ENCODE results near the gene MPP7. TPM values are rescaled to one million over a fixed set of nuclear protein-coding genes. Genes with fewer than 3 reads are reported as not detected.

Gene MPP7
- total RNA-seq, 2 experiments from 2014 or later: 4.0 to 4.3 TPM

- Mint-ChIP-seq H3K4me3 (peak overlapping the region; percentile 34), H3K4me1 (peaks cover 22% of the 10 kb centered on the region), H3K36me3 (ENCODE audit: low read depth) (no peaks in the 10 kb centered on the region), H3K27me3 (peaks cover 30% of the 10 kb centered on the region), H3K9me3 (no peaks in the 10 kb centered on the region), H3K27ac (no peak overlapping the region)
- ChIA-PET POLR2A (interaction anchor here (0.9 to 3.6 kb wide), 6 partner anchors 10 to 78 kb away, joined by 4 to 38 read pairs (median 11); no protein-coding TSS in a partner anchor), CTCF (interaction anchor here (0.6 to 4.7 kb wide), 12 partner anchors 12 to 104 kb away, joined by 3 to 75 read pairs (median 6); no protein-coding TSS in a partner anchor)
- DNase-seq: no peak
Observed at GRCh38 chr10:28302012-28302637, 739 bp downstream of the MPP7 start.

GRCh38 chr10:28300027-28300426 lies 2.8 kb downstream of the MPP7 start:
- Mint-ChIP-seq H3K4me1 (peaks cover 22% of the 10 kb centered on the region), H3K27me3 (peaks cover 20% of the 10 kb centered on the region), H3K36me3 (ENCODE audit: low read depth) (no peaks in the 10 kb centered on the region), H3K27ac (no peak overlapping the region), H3K4me3 (no peak overlapping the region), H3K9me3 (no peaks in the 10 kb centered on the region)
- ChIA-PET POLR2A (no interaction called here), CTCF (interaction anchor here (1.4 to 4.6 kb wide), 4 partner anchors 14 to 94 kb away, joined by 3 to 35 read pairs (median 13); no protein-coding TSS in a partner anchor)
- no peak for DNase-seq

- no peaks in the 10 kb centered on the region for H3K9me3 Mint-ChIP-seq
- peaks cover 18% of the 10 kb centered on the region for H3K4me1 Mint-ChIP-seq
- ChIA-PET CTCF (interaction anchor here (0.6 to 2.5 kb wide), 5 partner anchors 48 to 95 kb away, joined by 3 to 14 read pairs (median 3); no protein-coding TSS in a partner anchor), POLR2A (interaction anchor here (1.3 kb wide), 1 partner anchor 69 kb away, joined by 3 read pairs; no protein-coding TSS in a partner anchor)
- H3K27me3 Mint-ChIP-seq: peaks cover 13% of the 10 kb centered on the region
- no peaks in the 10 kb centered on the region for H3K36me3 Mint-ChIP-seq (ENCODE audit: low read depth)
- H3K4me3 Mint-ChIP-seq: no peak overlapping the region
- DNase-seq: no peak
- no peak overlapping the region for H3K27ac Mint-ChIP-seq
Observed at GRCh38 chr10:28298951-28299350, 3.9 kb downstream of the MPP7 start.

- no peak overlapping the region for H3K4me3 Mint-ChIP-seq
Observed at GRCh38 chr10:28296023-28296422, 6.8 kb downstream of the MPP7 start.

GRCh38 chr10:28295336-28295735 lies 7.5 kb downstream of the MPP7 start:
- Mint-ChIP-seq H3K4me1 (peaks cover 7% of the 10 kb centered on the region), H3K4me3 (no peak overlapping the region), H3K27me3 (peaks cover 3% of the 10 kb centered on the region), H3K9me3 (no peaks in the 10 kb centered on the region), H3K36me3 (ENCODE audit: low read depth) (no peaks in the 10 kb centered on the region), H3K27ac (no peak overlapping the region)
- POLR2A ChIA-PET: interaction anchor here (1.6 kb wide), 1 partner anchor 40 kb away, joined by 4 read pairs; no protein-coding TSS in a partner anchor
- no peak for DNase-seq
- CTCF ChIA-PET: interaction anchor here (0.9 to 2.1 kb wide), 3 partner anchors 44 to 98 kb away, joined by 3 to 10 read pairs (median 5); no protein-coding TSS in a partner anchor

More at GRCh38 chr10:28296023-28296422, 6.8 kb downstream of the MPP7 start:
- Mint-ChIP-seq H3K27ac (no peak overlapping the region), H3K9me3 (no peaks in the 10 kb centered on the region), H3K36me3 (ENCODE audit: low read depth) (no peaks in the 10 kb centered on the region), H3K4me1 (peaks cover 7% of the 10 kb centered on the region), H3K27me3 (peaks cover 3% of the 10 kb centered on the region)
- DNase-seq: no peak
- CTCF ChIA-PET: interaction anchor here (0.9 to 2.1 kb wide), 3 partner anchors 45 to 98 kb away, joined by 3 to 10 read pairs (median 5); no protein-coding TSS in a partner anchor
- POLR2A ChIA-PET: interaction anchor here (1.6 kb wide), 1 partner anchor 39 kb away, joined by 4 read pairs; no protein-coding TSS in a partner anchor

GRCh38 chr10:28294809-28295208 lies 8.1 kb downstream of the MPP7 start:
- no peaks in the 10 kb centered on the region for H3K9me3 Mint-ChIP-seq
- peaks cover 7% of the 10 kb centered on the region for H3K4me1 Mint-ChIP-seq
- no peak overlapping the region for H3K4me3 Mint-ChIP-seq
- POLR2A ChIA-PET: interaction anchor here (1.6 kb wide), 1 partner anchor 40 kb away, joined by 4 read pairs; no protein-coding TSS in a partner anchor
- CTCF ChIA-PET: interaction anchor here (2.1 kb wide), 1 partner anchor 87 kb away, joined by 10 read pairs; no protein-coding TSS in a partner anchor
- no peaks in the 10 kb centered on the region for H3K36me3 Mint-ChIP-seq (ENCODE audit: low read depth)
- DNase-seq: no peak
- H3K27me3 Mint-ChIP-seq: peaks cover 3% of the 10 kb centered on the region
- no peak overlapping the region for H3K27ac Mint-ChIP-seq

- Mint-ChIP-seq H3K27me3 (peaks cover 3% of the 10 kb centered on the region), H3K9me3 (no peaks in the 10 kb centered on the region), H3K4me3 (no peak overlapping the region), H3K36me3 (ENCODE audit: low read depth) (no peaks in the 10 kb centered on the region), H3K4me1 (peaks cover 4% of the 10 kb centered on the region), H3K27ac (no peak overlapping the region)
- no peak for DNase-seq
- ChIA-PET CTCF (interaction anchor here (1.1 to 3.2 kb wide), 3 partner anchors 9 to 99 kb away, joined by 3 to 10 read pairs (median 9); partner anchors contain the start of gene MPP7), POLR2A (no interaction called here)
Observed at GRCh38 chr10:28294169-28294532, 8.7 kb downstream of the MPP7 start.

GRCh38 chr10:28293236-28294168 lies 9.4 kb downstream of the MPP7 start:
- no peaks in the 10 kb centered on the region for H3K36me3 Mint-ChIP-seq (ENCODE audit: low read depth)
- ChIA-PET CTCF (interaction anchor here (1.0 to 3.2 kb wide), 3 partner anchors 10 to 104 kb away, joined by 3 to 9 read pairs (median 3); partner anchors contain the start of gene MPP7), POLR2A (interaction anchor here (0.6 kb wide), 1 partner anchor 11 kb away, joined by 4 read pairs; no protein-coding TSS in a partner anchor)
- H3K27ac Mint-ChIP-seq: no peak overlapping the region
- no peak overlapping the region for H3K4me3 Mint-ChIP-seq
- H3K27me3 Mint-ChIP-seq: peaks cover 3% of the 10 kb centered on the region
- DNase-seq: no peak
- no peaks in the 10 kb centered on the region for H3K9me3 Mint-ChIP-seq
- no peaks in the 10 kb centered on the region for H3K4me1 Mint-ChIP-seq

GRCh38 chr10:28291881-28292297 lies 11.0 kb downstream of the MPP7 start:
- H3K4me3 Mint-ChIP-seq: no peak overlapping the region
- no peaks in the 10 kb centered on the region for H3K36me3 Mint-ChIP-seq (ENCODE audit: low read depth)
- H3K9me3 Mint-ChIP-seq: no peaks in the 10 kb centered on the region
- no peaks in the 10 kb centered on the region for H3K27me3 Mint-ChIP-seq
- ChIA-PET POLR2A (interaction anchor here (1.0 kb wide), 1 partner anchor 11 kb away, joined by 3 read pairs; the partner anchor contains the start of gene MPP7), CTCF (interaction anchor here (3.2 kb wide), 1 partner anchor 11 kb away, joined by 9 read pairs; the partner anchor contains the start of gene MPP7)
- no peak for DNase-seq
- H3K4me1 Mint-ChIP-seq: no peaks in the 10 kb centered on the region
- H3K27ac Mint-ChIP-seq: no peak overlapping the region

- no peaks in the 10 kb centered on the region for H3K4me1 Mint-ChIP-seq
- no peak overlapping the region for H3K27ac Mint-ChIP-seq
- no peaks in the 10 kb centered on the region for H3K36me3 Mint-ChIP-seq (ENCODE audit: low read depth)
- CTCF ChIA-PET: no interaction called here
- H3K4me3 Mint-ChIP-seq: no peak overlapping the region
- POLR2A ChIA-PET: no interaction called here
- H3K9me3 Mint-ChIP-seq: no peaks in the 10 kb centered on the region
- H3K27me3 Mint-ChIP-seq: no peaks in the 10 kb centered on the region
- no peak for DNase-seq
Observed at GRCh38 chr10:28285816-28286215, 17.0 kb downstream of the MPP7 start.

- Mint-ChIP-seq H3K9me3 (no peaks in the 10 kb centered on the region), H3K27me3 (no peaks in the 10 kb centered on the region), H3K27ac (no peak overlapping the region), H3K36me3 (ENCODE audit: low read depth) (no peaks in the 10 kb centered on the region), H3K4me1 (no peaks in the 10 kb centered on the region), H3K4me3 (no peak overlapping the region)
- no peak for DNase-seq
- ChIA-PET POLR2A (no interaction called here), CTCF (no interaction called here)
Observed at GRCh38 chr10:28284126-28284525, 18.7 kb downstream of the MPP7 start.

- POLR2A ChIA-PET: no interaction called here
- Mint-ChIP-seq H3K9me3 (no peaks in the 10 kb centered on the region), H3K36me3 (ENCODE audit: low read depth) (no peaks in the 10 kb centered on the region), H3K4me1 (no peaks in the 10 kb centered on the region), H3K4me3 (no peak overlapping the region), H3K27ac (no peak overlapping the region), H3K27me3 (no peaks in the 10 kb centered on the region)
- CTCF ChIA-PET: no interaction called here
- DNase-seq: no peak
Observed at GRCh38 chr10:28283251-28283650, 19.6 kb downstream of the MPP7 start.

Measured in activated CD4-positive, alpha-beta memory T cell treated with anti-CD3 and anti-CD28 coated beads, Interleukin-2, amount 10 ng/mL, durations not matched to agents 7 days and 5 days (primary cell).